ENCODE measurements around the gene CCDC91. TPM values are rescaled to one million over a fixed set of nuclear protein-coding genes. Genes with fewer than 3 reads are reported as not detected.

CCDC91 gene
- total RNA-seq, 1 experiment from 2014 or later, result 26.8 TPM

- CTCF ChIA-PET, result no interaction called here
- POLR2A ChIA-PET (ENCODE audit: low non-redundant PET), result no interaction called here
- BruUV-seq (replicated peaks), result no TSS peak
- Histone ChIP-seq H3K4me1 (ENCODE audit: insufficient read depth, low read length, poor library complexity, severe bottlenecking) (no peaks in the 10 kb centered on the region), H3K27me3 (replicated peaks; ENCODE audit: insufficient read depth, low read depth, low read length, poor library complexity) (no peaks in the 10 kb centered on the region), H3K4me3 (ENCODE audit: low read depth, low read length, poor library complexity, severe bottlenecking) (no peak overlapping the region), H3K27ac (ENCODE audit: low read depth, low read length, poor library complexity, severe bottlenecking) (no peak overlapping the region), H3K9me3 (ENCODE audit: low read depth, low read length, poor library complexity, severe bottlenecking) (no peaks in the 10 kb centered on the region), H3K36me3 (ENCODE audit: insufficient read depth, low read length, poor library complexity, severe bottlenecking) (no peaks in the 10 kb centered on the region)
- TF ChIP-seq CTCF (conservative IDR thresholded peaks at IDR 0.05; ENCODE audit: low read depth, low read length) (no peak), EZH2 (IDR thresholded peaks at IDR 0.05; ENCODE audit: borderline replicate concordance, low read depth, low read length, poor library complexity, severe bottlenecking) (no peak)
- intact Hi-C loops (cut with micrococcal nuclease; ENCODE audit: unreplicated experiment), result no loop called here
- DNase-seq (ENCODE audit: low spot score), result no peak
Measured at GRCh38 chr12:28586481-28586880, 396.2 kb downstream of the CCDC91 start.

GRCh38 chr12:28591831-28592230 is 401.6 kb downstream of the CCDC91 start:
- Histone ChIP-seq H3K27ac (ENCODE audit: low read depth, low read length, poor library complexity, severe bottlenecking) (no peak overlapping the region), H3K9me3 (ENCODE audit: low read depth, low read length, poor library complexity, severe bottlenecking) (peaks cover 6% of the 10 kb centered on the region), H3K36me3 (ENCODE audit: insufficient read depth, low read length, poor library complexity, severe bottlenecking) (no peaks in the 10 kb centered on the region), H3K27me3 (replicated peaks; ENCODE audit: insufficient read depth, low read depth, low read length, poor library complexity) (no peaks in the 10 kb centered on the region), H3K4me1 (ENCODE audit: insufficient read depth, low read length, poor library complexity, severe bottlenecking) (no peaks in the 10 kb centered on the region), H3K4me3 (ENCODE audit: low read depth, low read length, poor library complexity, severe bottlenecking) (no peak overlapping the region)
- intact Hi-C loops (cut with micrococcal nuclease; ENCODE audit: unreplicated experiment), result no loop called here
- TF ChIP-seq EZH2 (IDR thresholded peaks at IDR 0.05; ENCODE audit: borderline replicate concordance, low read depth, low read length, poor library complexity, severe bottlenecking) (no peak), CTCF (conservative IDR thresholded peaks at IDR 0.05; ENCODE audit: low read depth, low read length) (no peak)
- POLR2A ChIA-PET (ENCODE audit: low non-redundant PET), result no interaction called here
- no TSS peak for BruUV-seq (replicated peaks)
- DNase-seq (ENCODE audit: low spot score), result no peak
- CTCF ChIA-PET, result no interaction called here

Other genes starting within 250 kb of the CCDC91 start
- gene PTHLH, start 217.7 kb upstream of the CCDC91 start, total RNA-seq (2021), result 1.5 and 2.4 TPM in 2 replicates

All from A673 (cell line).